ENCODE results near the gene TMEM272.

Gene TMEM272

DNA sequence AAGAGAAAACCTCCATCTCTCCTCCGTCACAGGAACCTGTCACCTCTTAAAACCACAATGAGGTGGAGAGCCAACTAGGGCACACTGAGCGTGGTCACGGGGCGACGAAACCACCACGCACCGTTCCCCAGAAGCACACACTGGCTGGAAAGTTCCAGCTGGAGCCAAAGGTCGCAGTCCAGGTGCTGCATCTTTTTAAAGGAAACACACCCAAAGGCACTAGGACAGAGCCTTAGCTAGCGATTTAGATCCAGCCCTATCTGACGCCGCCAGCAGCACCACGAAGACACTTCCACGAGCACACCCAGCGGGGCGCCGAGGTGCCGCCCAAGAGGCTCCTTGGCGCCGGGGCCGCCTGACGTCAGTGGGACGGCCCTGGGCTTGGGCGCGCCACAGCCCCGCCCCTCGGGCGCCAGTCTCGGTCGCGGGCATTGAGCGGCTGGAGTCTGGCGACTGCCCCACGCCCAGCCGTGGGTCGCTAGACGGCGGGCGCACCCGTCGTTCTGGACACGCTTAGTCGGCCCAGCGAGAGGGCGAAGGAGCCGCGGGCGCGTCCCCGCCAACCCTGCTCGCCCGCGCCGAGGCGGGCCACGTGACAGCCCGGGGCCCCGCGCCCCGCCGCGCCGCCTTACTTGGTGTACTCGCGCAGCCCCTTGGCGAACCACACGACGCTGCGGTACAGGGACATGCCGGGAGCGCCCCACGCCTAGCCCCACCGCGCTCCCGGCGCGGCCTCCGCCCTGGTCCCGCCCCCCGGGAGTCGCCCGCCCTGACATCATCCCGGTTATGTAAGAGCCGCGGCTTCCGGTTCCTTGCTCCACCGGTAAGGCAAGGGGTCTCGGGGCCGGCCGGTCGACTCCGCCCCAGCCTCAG lies 41.3 kb downstream of the TMEM272 start, which contains the start of gene DHRS12:
TSS of gene DHRS12 (minus strand) at position 742 of the 873 bp plus-strand sequence. CDS start 4,504 bp downstream, outside the sequence.
- TF ChIP-seq POLR2AphosphoS5 (IDR thresholded peaks at IDR 0.05; ENCODE audit: low read depth, low read length) (peak; percentile 79; the same call in 1 of the 2 replicates), POLR2A (IDR thresholded peaks at IDR 0.05; ENCODE audit: low read depth, low read length) (peak; percentile 87), TAF1 (IDR thresholded peaks at IDR 0.05; ENCODE audit: borderline replicate concordance, low read depth, low read length) (0 out of 2 replicates have a peak, but pooled peaks have one; percentile 7)
- peak; percentile 87 for FAIRE-seq
- peak; percentile 91 for DNase-seq (ENCODE audit: insufficient read length)

DNA sequence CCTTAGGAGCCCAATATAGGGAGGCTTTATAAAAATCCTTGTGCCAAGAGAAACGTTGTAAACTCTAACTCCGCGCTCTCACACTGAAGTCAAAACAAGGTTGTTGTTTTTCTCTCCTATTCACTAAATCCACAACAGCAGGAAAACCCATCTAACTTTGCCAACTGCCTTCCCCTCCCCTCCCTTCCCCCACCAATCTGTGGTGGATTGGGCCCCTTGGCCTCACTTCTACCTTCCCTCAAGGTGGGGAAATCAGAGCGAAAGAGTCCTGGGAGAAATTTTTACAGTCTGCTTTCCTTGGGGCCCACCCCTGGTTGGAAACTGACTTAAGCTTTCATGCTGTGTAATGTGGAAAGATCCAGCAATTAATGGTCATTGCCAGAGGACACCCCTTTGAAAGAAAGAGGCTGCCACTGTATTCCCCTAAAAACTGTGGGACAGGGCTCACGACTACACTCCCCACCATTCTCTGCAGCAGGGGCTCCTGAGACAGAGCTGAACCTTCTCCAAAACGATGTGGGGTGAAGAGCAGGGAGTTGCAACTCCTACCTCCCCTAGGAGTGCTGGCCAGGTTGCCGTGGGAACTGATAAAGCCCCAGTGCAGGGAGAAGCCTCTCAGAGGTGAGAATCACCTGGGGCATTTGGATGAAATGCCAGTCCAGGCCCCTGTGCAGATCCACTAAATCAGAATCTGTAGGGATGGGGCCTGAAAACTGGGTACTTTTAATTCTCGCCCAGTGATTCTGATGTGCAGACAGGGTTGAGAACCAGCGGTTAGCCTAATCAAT lies 42.2 kb downstream of the TMEM272 start:
- no peak for TF ChIP-seq POLR2A (IDR thresholded peaks at IDR 0.05; ENCODE audit: low read depth, low read length)
- TF ChIP-seq TAF1 (IDR thresholded peaks at IDR 0.05; ENCODE audit: borderline replicate concordance, low read depth, low read length) = no peak
- no peak for TF ChIP-seq POLR2AphosphoS5 (IDR thresholded peaks at IDR 0.05; ENCODE audit: low read depth, low read length)
- FAIRE-seq (peak; percentile 51), DNase-seq (ENCODE audit: insufficient read length) (no peak)

DNA sequence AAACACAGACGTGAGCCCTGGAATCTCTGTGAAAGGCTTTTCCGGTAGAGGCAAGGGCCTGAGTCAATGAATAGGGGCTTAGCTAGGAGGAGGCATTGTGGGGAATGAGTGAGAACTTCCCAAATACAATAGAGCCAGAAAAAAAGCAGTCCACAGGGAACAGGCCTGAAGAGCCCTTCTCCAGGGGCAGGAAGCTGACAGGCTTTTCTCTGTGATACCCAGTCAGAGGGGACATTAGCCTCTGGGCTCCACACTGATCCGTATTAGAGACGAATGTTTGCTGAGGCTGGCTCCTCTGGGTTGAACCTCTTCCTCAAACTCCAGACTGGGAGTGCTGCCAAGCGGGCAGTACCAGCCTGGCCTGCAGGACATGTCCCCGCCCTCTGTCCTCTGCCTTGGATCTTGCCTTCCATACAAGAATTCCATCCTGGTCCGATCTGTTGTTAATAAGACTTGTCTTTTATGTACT lies 43.3 kb downstream of the TMEM272 start:
- DNase-seq (ENCODE audit: insufficient read length) (no peak), FAIRE-seq (no peak)
- TF ChIP-seq POLR2AphosphoS5 (IDR thresholded peaks at IDR 0.05; ENCODE audit: low read depth, low read length) = no peak
- no peak for TF ChIP-seq TAF1 (IDR thresholded peaks at IDR 0.05; ENCODE audit: borderline replicate concordance, low read depth, low read length)
- TF ChIP-seq POLR2A (IDR thresholded peaks at IDR 0.05; ENCODE audit: low read depth, low read length) = no peak

DNA sequence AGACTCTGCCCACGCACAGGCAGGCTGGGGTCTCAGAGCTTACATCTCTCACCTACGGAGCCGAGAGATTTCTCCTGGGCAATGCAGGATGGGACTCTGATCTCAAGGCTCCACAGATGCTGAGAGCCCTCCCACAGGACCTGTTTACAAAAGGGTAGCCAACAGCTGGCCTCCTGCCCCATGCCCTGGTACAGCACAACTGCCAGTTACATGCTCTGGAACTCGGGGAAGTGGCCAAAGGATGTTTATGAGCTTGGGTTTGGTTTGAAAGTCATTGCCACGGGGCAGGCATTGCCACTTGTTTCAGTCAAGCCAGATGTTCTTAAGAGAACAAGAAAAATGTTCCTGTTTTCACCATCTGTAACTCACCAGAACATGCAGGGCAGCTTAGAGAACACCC lies 44.5 kb downstream of the TMEM272 start:
- no peak for DNase-seq (ENCODE audit: insufficient read length)
- FAIRE-seq = no peak
- TF ChIP-seq TAF1 (IDR thresholded peaks at IDR 0.05; ENCODE audit: borderline replicate concordance, low read depth, low read length) (no peak), POLR2AphosphoS5 (IDR thresholded peaks at IDR 0.05; ENCODE audit: low read depth, low read length) (no peak), POLR2A (IDR thresholded peaks at IDR 0.05; ENCODE audit: low read depth, low read length) (no peak)

DNA sequence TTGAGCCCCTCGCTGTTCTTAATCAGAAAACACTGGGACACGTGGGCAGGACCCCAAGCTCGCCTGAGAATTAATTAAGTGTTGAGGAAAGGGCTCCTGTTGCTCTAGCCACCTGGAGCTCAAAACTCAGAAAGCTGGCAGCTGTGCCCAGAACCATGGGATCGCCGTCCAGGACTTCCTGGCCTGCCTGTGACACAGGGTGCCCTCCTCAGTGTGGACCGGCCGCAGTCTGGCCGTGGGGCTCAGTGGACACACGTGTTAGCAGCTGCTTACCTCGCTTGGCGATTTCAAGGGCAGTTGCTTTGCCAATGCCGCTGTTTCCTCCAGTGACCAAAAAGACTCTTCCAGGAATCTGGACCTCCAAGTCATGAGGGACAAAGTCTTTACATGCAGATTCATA lies 45.7 kb downstream of the TMEM272 start:
- TF ChIP-seq TAF1 (IDR thresholded peaks at IDR 0.05; ENCODE audit: borderline replicate concordance, low read depth, low read length) (no peak), POLR2AphosphoS5 (IDR thresholded peaks at IDR 0.05; ENCODE audit: low read depth, low read length) (no peak), POLR2A (IDR thresholded peaks at IDR 0.05; ENCODE audit: low read depth, low read length) (no peak)
- FAIRE-seq (no peak), DNase-seq (ENCODE audit: insufficient read length) (no peak)

DNA sequence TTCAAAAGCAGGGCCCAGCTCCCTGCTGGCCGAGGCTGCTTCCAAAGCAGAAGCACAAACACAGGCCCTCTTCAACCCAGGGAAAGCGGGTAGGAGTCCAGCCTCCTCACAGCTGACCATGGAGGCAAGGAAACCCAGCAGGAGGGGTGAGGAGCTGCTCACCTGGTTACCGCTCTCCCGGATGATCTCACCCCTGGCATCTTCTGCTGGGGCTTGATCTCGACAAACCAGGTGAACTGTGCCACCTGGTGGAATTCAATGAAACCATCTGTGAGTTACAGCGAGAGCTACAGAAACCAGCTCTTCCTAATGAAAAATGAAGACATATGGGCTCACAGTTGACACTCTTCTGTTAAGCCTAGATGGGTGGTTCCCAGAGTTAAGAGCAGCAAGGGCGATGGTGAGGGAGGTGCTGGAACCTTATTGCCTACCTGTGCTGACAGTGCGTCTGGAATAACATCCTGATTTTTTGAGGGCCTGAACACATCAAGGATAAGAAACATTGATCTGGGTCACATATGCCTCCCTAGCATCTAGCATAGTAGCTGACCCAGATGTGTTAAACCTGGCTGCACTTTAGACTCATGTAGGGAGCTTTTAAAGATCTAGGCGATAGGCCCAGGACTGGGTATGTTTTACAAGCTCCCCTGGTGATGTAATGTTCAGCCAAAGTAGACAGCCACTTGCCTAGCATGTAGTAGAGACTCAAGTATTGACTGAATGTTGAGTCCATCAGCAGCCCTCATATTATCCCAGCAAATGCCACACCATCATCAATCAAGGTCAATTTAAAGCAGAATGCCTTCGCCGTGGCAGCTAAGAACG lies 47.1 kb downstream of the TMEM272 start:
- peak; percentile 91 for FAIRE-seq
- no peak for TF ChIP-seq POLR2A (IDR thresholded peaks at IDR 0.05; ENCODE audit: low read depth, low read length)
- no peak for TF ChIP-seq TAF1 (IDR thresholded peaks at IDR 0.05; ENCODE audit: borderline replicate concordance, low read depth, low read length)
- TF ChIP-seq POLR2AphosphoS5 (IDR thresholded peaks at IDR 0.05; ENCODE audit: low read depth, low read length) = no peak

DNA sequence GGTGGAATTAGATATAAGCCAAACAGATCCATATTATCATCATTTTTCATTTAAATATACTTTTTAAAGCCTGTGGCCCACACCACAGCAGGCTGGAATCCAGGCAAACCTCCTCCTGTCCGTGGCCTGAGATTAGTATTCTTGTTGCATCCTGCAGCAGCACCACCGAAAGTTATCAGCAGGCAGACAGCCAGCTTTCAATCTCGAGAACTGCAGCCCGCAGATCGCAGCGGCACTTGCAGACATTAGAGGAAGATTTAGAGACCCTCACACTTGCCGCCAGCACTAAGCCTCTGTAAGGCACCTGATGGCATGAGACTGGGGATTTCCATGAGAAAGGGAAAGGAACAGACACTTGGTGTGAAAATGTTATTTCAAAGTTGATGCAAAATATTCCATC lies 48.4 kb downstream of the TMEM272 start:
- no peak for FAIRE-seq
- no peak for DNase-seq (ENCODE audit: insufficient read length)
- TF ChIP-seq POLR2AphosphoS5 (IDR thresholded peaks at IDR 0.05; ENCODE audit: low read depth, low read length) = no peak
- no peak for TF ChIP-seq TAF1 (IDR thresholded peaks at IDR 0.05; ENCODE audit: borderline replicate concordance, low read depth, low read length)
- no peak for TF ChIP-seq POLR2A (IDR thresholded peaks at IDR 0.05; ENCODE audit: low read depth, low read length)

More for the DNA sequence above, 47.1 kb downstream of the TMEM272 start:
- DNase-seq (ENCODE audit: insufficient read length) = peak; percentile 47

DNA sequence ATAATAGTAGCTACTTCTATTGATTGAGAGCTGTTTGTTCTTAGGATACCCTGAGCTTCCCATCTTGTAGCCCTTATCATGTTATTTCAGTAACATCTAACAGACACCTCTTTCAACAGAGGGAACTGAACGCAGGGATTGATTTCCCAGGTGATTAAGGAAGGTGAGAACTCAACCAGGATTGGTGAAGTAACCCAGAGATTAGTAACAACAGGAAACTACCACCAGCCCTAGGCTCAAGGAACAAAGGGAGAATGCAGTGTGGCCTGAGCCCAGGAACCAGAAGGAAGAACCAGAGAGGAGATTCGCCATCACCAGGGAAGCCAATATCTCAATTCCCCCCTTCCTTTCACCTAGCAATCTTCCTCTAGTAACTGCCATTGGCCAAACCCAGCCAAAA lies 49.6 kb downstream of the TMEM272 start:
- FAIRE-seq (no peak), DNase-seq (ENCODE audit: insufficient read length) (no peak)
- TF ChIP-seq TAF1 (IDR thresholded peaks at IDR 0.05; ENCODE audit: borderline replicate concordance, low read depth, low read length) (no peak), POLR2A (IDR thresholded peaks at IDR 0.05; ENCODE audit: low read depth, low read length) (no peak), POLR2AphosphoS5 (IDR thresholded peaks at IDR 0.05; ENCODE audit: low read depth, low read length) (no peak)

DNA sequence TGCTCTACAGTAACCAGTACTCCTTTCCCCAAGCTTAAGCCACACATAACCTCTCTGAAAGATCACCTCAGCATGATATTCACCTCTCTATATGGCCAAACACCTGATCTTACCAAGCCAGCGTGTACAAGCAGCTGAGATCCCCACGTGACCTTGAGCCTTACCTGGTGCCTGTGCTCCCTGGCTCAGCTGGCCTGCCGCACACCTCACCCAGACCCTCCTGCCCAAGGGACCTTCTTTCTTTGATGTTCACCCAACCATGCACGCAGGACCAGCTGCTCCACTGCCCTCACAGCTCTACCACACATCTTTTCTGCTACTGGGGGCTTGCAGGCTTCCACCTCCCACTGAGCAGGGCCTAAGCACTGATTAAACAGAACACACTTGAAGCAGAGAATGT lies 50.0 kb downstream of the TMEM272 start:
- FAIRE-seq (peak; percentile 83), DNase-seq (ENCODE audit: insufficient read length) (no peak)
- TF ChIP-seq POLR2AphosphoS5 (IDR thresholded peaks at IDR 0.05; ENCODE audit: low read depth, low read length) (no peak), POLR2A (IDR thresholded peaks at IDR 0.05; ENCODE audit: low read depth, low read length) (no peak), TAF1 (IDR thresholded peaks at IDR 0.05; ENCODE audit: borderline replicate concordance, low read depth, low read length) (no peak)

DNA sequence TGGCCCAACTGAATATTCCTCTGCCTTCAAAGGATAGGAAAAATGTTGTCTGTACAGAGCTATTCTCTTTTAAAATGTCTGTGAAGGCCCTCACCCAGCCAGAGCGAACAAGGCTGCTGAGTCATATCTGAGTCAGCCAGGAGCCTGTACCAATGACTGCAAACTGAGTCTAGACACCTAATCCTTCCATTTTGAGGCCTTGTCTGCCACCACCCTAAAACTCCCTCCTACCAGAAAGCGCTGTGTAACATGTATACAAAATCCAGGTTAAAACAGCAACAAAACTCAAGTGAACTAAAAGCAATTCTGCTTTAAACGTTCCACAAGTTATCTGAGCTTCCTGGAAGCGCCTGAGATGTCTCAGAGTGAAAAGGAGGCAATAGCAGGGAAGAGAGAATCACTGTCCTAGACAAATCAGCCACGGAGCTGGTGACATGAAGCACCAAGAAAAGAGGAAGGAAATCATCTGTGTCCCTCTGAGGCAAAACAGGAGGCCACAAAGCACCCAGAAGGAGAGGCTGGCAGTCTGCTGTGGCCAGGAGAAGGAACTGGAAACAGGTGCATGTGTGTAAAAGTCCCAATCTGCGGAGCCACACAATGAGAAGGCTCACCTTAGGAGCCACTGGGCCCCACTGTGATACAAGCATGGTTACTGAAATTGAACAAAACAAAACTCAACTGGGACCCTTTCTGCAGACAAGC lies 51.3 kb downstream of the TMEM272 start:
- DNase-seq (ENCODE audit: insufficient read length) (no peak), FAIRE-seq (peak; percentile 91)
- TF ChIP-seq POLR2A (IDR thresholded peaks at IDR 0.05; ENCODE audit: low read depth, low read length) (peak; percentile 14; the same call in 1 of the 2 replicates), TAF1 (IDR thresholded peaks at IDR 0.05; ENCODE audit: borderline replicate concordance, low read depth, low read length) (no peak), POLR2AphosphoS5 (IDR thresholded peaks at IDR 0.05; ENCODE audit: low read depth, low read length) (0 out of 2 replicates have a peak, but pooled peaks have one; percentile 25)

All from GM12892 (cell line).